Right lobe of liver (tissue), 4 donors: ENCODE measurements around the gene GMDS.

Experiments used
- CTCF ChIP-seq, 4 donors: fragments of 200-600 bp in 3 of 4; fragments of 450-650 bp in 1 of 4; IDR thresholded peaks; one replicate each; pipeline versions ENCODE4 v1.5.1 to v1.8.0; 2016 to 2022; ENCODE audit warnings: antibody characterized with exemption in 4 of 4, mild to moderate bottlenecking in 2 of 4
- POLR2A ChIP-seq: fragments of 450-650 bp; IDR thresholded peaks from one replicate; pipeline ENCODE4 v1.6.1; 2017; ENCODE audit warnings: antibody characterized with exemption, mild to moderate bottlenecking
- donor health status: DM: no; HTN: no; CAD: no.
- donor health status: DM: no; HTN: no; CAD: no.
- donor health status: DM: no; HTN: yes; CAD: no.

- no peak for TF ChIP-seq CTCF (IDR thresholded peaks at IDR 0.05)
- TF ChIP-seq POLR2A: no peak
Measured at GRCh38 chr6:1958257-1958656, 287.1 kb downstream of the GMDS start.
